Raji (cell line): Measurements from ENCODE around the gene PRKCQ.

ENCODE experiments used
- POLR2A ChIP-seq: IDR thresholded peaks from 2 replicates; pipeline ENCODE4 v1.6.1; 2011; ENCODE audit warnings: low read depth, low read length, control low read depth; ENCODE audit not compliant: insufficient read depth

PRKCQ gene

GRCh38 chr10:6494936-6495592 is 85.0 kb downstream of the PRKCQ start:
- TF ChIP-seq POLR2A: no peak

- TF ChIP-seq POLR2A: no peak
Observed at GRCh38 chr10:6494442-6494819, 85.6 kb downstream of the PRKCQ start.

DNA sequence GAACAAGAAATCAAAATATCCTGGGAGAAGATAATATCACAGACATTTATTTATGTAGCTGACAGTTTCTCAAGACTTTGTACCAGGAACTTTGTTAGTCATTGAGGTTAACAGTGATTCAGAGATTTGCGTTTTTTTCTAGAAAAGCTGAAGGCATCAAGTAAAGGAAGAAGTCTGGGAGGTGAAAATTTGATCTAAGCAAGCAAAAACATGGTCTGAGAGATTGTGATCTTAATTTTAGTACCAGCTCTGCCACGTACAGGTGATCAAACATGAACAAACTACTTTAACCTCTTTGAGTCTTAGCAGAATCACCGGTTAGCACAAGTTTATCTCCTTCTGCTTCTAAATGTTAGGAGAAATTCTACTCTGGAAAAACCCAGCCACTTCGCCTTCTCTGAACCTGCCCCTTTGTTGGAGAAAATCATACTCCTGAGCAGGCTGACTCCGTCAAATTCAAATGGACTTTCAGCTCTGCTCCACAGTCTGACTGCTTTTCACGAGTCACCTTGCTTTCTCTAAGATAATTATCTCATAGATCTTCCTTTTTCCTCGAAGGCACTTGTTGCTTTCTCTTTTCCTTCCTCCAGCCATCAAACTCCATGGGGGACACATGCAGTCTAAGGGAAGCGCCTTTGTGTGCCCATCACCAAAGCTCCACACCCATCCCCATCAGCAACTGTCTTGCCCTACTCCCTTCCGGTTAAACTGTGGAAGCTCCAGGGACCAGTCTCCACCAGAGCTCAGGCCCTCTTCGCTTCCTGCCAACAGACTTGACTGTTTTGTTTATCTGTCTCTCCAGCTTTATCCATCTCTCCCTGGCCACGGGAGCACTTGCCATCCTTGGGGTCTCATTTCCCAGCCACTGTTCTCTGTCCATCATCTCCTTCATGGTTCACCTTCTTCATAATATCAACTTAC is 86.3 kb downstream of the PRKCQ start:
- TF ChIP-seq POLR2A: no peak

GRCh38 chr10:6492896-6493295 is 87.2 kb downstream of the PRKCQ start:
- no peak for TF ChIP-seq POLR2A

GRCh38 chr10:6491841-6492609 is 88.1 kb downstream of the PRKCQ start:
- no peak for TF ChIP-seq POLR2A

DNA sequence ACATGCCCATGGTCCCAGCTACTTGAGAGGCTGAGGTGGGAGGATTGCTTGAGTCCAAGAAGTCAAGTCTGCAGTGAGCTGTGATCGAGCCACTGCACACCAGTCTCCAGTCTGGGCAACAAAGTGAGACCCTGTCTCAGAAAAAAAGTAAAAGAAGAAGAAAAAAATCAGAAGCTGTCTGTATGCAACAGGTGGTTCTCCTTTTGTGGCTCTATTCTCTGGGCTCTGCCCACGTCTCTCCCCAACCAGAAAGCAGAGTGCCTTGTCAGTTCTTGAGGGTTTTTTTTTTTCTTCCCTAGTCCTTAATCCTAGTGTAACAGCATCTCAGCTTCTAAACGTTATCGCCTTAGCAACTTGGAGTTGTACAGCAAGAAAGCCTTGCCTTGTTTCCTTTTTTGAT is 89.5 kb downstream of the PRKCQ start:
- TF ChIP-seq POLR2A: no peak

DNA sequence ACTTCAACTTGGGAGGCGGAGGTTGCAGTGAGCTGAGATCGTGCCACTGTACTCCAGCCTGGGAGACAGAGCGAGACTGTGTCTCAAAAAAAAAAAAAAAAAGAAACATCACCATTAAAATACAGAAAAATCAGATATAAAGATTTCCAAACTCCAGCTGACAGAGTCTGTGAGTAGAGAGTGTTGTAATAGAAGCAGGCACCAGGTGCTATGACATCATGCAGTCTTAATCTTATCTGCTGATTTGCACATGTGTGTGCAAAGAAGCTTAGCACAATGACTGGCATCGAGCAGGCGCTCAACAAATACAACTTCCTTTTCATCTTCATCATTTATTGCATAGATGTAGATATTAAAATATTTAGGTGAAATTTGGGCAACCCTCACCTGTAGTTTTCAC is 92.2 kb downstream of the PRKCQ start:
- TF ChIP-seq POLR2A: no peak

DNA sequence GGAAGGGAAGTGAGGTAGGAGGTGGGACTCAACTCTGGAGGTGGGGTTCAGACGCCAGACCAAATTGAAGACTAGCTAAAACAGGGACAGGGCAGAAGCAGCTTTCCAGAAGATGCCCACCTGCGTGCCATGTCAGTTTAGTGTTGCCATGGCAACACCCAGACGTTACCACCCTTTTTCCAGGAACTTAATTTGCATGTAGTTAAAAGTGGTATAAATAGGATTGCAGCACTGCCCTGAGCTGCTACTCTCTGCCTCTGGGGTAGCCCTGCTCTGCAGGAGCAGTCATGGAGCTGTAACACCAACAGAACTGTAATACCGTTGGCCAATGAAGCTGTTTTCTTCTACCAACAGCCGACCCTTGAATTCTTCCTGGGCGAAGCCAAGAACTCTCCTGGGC is 93.8 kb downstream of the PRKCQ start:
- no peak for TF ChIP-seq POLR2A

DNA sequence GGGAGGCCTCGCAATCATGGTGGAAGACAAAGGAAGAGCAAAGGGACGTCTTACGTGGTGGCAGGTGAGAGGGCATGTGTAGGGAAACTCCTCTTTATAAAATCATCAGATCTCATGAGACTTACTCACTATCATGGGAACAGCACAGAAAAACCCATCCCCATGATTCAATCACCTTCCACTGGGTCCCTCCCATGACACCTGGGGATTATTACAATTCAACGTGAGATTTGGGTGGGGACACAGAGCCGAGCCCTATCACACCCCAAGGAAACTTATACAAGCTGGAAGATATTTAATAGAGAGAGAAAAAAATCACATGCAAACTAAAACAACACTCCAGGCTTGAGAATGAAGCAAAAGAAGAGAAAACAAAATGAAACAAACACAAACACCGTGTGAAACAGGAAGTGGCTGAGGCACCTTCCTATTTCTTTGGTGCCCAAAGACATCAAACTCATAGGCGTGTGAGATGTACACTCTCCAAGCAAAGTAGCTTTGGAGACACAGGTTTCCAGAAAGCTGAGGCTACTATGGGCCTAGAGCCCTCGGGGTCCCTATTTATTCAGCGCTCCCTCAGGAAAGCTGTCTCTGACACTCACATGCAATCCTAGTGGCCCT is 97.2 kb downstream of the PRKCQ start:
- no peak for TF ChIP-seq POLR2A

- TF ChIP-seq POLR2A: no peak
Observed at GRCh38 chr10:6478722-6479121, 101.4 kb downstream of the PRKCQ start.

DNA sequence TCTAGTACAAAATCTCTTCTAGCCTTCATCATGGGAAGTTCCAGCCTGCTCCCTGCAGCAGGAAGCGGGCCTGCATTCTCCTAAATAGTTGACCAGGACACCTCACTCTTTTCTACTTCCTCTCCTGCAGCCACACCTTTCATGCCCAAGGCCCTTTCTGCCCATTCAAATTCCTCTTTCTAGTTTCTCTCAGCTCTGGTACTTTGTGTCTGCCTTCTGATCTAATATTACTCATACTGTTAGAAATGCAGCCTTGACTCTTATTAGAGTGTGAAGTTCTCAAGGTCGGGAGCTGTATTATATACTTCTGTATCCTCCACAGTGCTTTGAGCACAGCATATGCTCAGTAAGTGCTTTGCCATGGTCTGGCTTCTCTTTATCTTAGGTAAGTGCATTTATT is 103.1 kb downstream of the PRKCQ start:
- no peak for TF ChIP-seq POLR2A

DNA sequence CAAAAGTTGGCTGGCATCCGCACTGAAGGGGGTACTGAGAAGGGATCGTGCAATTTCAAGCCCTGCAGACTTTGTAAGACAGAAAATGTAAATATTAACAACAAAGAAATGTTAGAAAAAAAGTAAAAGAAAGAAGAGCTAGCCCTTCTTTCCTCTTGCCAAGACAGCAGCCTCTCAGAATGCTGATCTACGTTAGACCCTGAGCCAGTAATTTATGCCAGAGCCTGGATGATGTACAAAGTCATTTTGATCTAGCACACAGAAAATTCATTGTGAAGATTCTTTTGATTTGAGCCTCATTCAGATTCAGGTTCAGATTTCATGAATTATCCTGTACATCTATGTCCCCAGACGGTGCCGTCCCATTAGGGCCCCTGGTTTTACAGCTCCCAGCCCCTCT is 105.2 kb downstream of the PRKCQ start:
- TF ChIP-seq POLR2A: no peak

- no peak for TF ChIP-seq POLR2A
Observed at GRCh38 chr10:6473901-6474370, 106.1 kb downstream of the PRKCQ start.

- no peak for TF ChIP-seq POLR2A
Observed at GRCh38 chr10:6473430-6473829, 106.6 kb downstream of the PRKCQ start.
